Measurements from ENCODE around the gene METTL24.

DNA sequence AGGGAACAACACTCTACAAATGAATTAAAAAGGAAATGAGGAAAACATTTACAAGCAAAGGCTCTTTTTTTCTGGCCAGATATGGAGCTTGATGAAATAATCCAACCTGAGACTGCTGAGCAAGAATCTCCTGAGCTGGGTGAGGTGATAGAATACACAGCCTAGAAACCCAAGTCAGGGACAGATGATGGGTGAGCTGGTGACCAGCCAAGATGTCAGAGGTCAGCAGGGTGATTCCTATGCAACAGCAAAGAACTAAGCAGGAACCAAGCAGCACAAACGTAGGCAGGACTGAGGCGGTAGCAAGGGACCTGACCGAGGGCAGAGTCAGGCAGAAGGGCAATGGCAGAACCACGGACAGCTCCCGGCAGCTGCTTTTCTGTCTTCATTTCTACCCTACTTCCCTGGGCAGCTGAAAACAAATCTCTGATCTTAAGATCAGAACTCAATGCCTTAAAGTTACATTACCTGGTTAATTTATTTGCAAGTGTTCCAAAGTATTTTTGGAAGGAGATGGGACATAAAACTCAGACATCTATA is 102.9 kb downstream of the METTL24 start:
- TF ChIP-seq, protein P1, sequence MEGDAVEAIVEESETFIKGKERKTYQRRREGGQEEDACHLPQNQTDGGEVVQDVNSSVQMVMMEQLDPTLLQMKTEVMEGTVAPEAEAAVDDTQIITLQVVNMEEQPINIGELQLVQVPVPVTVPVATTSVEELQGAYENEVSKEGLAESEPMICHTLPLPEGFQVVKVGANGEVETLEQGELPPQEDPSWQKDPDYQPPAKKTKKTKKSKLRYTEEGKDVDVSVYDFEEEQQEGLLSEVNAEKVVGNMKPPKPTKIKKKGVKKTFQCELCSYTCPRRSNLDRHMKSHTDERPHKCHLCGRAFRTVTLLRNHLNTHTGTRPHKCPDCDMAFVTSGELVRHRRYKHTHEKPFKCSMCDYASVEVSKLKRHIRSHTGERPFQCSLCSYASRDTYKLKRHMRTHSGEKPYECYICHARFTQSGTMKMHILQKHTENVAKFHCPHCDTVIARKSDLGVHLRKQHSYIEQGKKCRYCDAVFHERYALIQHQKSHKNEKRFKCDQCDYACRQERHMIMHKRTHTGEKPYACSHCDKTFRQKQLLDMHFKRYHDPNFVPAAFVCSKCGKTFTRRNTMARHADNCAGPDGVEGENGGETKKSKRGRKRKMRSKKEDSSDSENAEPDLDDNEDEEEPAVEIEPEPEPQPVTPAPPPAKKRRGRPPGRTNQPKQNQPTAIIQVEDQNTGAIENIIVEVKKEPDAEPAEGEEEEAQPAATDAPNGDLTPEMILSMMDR (IDR thresholded peaks at IDR 0.05): no peak
- TF ChIP-seq ZFX (IDR thresholded peaks at IDR 0.05; ENCODE audit: borderline replicate concordance): no peak
